Measurements from ENCODE around the gene TCF4. TPM values are rescaled to one million over a fixed set of nuclear protein-coding genes. Genes with fewer than 3 reads are reported as not detected.

Gene TCF4
- polyA plus RNA-seq, 1 of the 3 experiments (the other 2 are of a cell fraction): 39.1 TPM

DNA sequence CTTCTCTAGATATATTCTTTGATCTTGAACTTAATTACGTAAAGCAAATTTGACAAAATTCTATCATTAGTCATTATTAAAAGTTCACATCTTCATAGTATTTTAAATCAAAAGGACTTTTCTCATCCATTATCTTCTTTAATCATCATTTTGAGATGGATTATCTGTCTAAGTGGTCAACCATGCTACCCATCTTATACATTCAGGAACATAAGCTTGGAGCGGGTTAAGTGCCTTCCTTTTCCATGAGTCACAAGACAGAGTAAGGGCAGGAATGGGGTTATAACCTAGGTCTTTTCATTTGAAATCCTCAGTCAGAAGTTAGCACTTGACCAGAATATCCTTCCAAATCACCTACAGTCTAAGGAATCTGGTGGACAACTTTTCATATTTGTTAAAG, 297.1 kb downstream of the TCF4 start (continued):
- TF ChIP-seq REST (IDR thresholded peaks at IDR 0.05; ENCODE audit: low read depth, low read length) (no peak), FOXM1 (IDR thresholded peaks at IDR 0.05; ENCODE audit: low read depth) (peak; percentile 90), TCF12 (IDR thresholded peaks at IDR 0.05) (peak; percentile 91), FOSL2 (IDR thresholded peaks at IDR 0.05; ENCODE audit: borderline replicate concordance, low read depth) (peak; percentile 83; the same call in 1 of the 2 replicates), SMC3 (IDR thresholded peaks at IDR 0.05; ENCODE audit: low read depth, low read length) (no peak), EP300 (IDR thresholded peaks at IDR 0.05; ENCODE audit: borderline replicate concordance in 1 of 2, low read depth in 1 of 2, low read length in 1 of 2) (peak in 1 of 2 experiments; percentile 89; a peak in 3 of 4 replicates), RFX5 (IDR thresholded peaks at IDR 0.05; ENCODE audit: low read length) (no peak), RCOR1 (IDR thresholded peaks at IDR 0.05; ENCODE audit: low read length) (no peak), JUND (IDR thresholded peaks at IDR 0.05) (peak; percentile 93), YY1 (IDR thresholded peaks at IDR 0.05; ENCODE audit: low read depth) (peak; percentile 34; the same call in 1 of the 2 replicates)
- TF ChIP-seq, protein P1, sequence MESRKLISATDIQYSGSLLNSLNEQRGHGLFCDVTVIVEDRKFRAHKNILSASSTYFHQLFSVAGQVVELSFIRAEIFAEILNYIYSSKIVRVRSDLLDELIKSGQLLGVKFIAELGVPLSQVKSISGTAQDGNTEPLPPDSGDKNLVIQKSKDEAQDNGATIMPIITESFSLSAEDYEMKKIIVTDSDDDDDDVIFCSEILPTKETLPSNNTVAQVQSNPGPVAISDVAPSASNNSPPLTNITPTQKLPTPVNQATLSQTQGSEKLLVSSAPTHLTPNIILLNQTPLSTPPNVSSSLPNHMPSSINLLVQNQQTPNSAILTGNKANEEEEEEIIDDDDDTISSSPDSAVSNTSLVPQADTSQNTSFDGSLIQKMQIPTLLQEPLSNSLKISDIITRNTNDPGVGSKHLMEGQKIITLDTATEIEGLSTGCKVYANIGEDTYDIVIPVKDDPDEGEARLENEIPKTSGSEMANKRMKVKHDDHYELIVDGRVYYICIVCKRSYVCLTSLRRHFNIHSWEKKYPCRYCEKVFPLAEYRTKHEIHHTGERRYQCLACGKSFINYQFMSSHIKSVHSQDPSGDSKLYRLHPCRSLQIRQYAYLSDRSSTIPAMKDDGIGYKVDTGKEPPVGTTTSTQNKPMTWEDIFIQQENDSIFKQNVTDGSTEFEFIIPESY (IDR thresholded peaks at IDR 0.05; ENCODE audit: borderline replicate concordance, low read depth): peak; percentile 19; the same call in 1 of the 2 replicates
- TF ChIP-seq, protein P2, sequence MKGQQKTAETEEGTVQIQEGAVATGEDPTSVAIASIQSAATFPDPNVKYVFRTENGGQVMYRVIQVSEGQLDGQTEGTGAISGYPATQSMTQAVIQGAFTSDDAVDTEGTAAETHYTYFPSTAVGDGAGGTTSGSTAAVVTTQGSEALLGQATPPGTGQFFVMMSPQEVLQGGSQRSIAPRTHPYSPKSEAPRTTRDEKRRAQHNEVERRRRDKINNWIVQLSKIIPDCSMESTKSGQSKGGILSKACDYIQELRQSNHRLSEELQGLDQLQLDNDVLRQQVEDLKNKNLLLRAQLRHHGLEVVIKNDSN (IDR thresholded peaks at IDR 0.05; ENCODE audit: borderline replicate concordance, low read depth): no peak

DNA sequence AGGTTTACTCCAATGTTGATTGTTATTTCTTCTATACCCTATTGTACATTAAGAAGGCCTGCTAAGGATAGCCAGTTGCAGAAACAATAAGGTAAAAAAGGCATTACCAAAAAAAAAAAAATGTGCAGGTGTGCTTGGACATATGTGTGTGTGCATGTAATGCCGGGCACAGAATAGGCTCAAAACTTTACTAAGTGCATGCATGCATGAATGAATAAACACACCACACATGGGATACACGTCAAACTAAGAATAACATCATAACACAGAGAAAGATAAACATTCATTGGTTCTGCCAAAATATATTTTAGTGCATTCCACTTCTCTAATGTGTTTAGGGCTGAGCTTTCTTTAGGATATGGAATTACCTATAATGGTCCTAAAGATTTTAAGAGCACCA, 298.2 kb downstream of the TCF4 start:
- H3K4me3 ChIP-seq (ENCODE audit: low read depth in 2 of 2, low read length in 1 of 2): no peak overlapping the region
- CTCF ChIA-PET: interaction anchor here (0.9 to 1.4 kb wide), 3 partner anchors 12 to 52 kb away, joined by 3 read pairs; no protein-coding TSS in a partner anchor

More for the DNA sequence above, 298.2 kb downstream of the TCF4 start:
- WGBS (ENCODE audit: low lambda C conversion rate): 77% methylated on average over 2 of the region's 2 CpGs
- TF ChIP-seq, protein P3, sequence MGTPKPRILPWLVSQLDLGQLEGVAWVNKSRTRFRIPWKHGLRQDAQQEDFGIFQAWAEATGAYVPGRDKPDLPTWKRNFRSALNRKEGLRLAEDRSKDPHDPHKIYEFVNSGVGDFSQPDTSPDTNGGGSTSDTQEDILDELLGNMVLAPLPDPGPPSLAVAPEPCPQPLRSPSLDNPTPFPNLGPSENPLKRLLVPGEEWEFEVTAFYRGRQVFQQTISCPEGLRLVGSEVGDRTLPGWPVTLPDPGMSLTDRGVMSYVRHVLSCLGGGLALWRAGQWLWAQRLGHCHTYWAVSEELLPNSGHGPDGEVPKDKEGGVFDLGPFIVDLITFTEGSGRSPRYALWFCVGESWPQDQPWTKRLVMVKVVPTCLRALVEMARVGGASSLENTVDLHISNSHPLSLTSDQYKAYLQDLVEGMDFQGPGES (IDR thresholded peaks at IDR 0.05; ENCODE audit: low read depth, low read length): no peak
- TF ChIP-seq POLR2AphosphoS5 (IDR thresholded peaks at IDR 0.05; ENCODE audit: low read depth, low read length) (no peak), RXRA (IDR thresholded peaks at IDR 0.05; ENCODE audit: borderline replicate concordance, low read depth) (no peak), JUND (IDR thresholded peaks at IDR 0.05) (no peak), TCF12 (IDR thresholded peaks at IDR 0.05) (no peak), RFX5 (IDR thresholded peaks at IDR 0.05; ENCODE audit: low read length) (no peak), MXI1 (IDR thresholded peaks at IDR 0.05; ENCODE audit: low read depth, low read length) (no peak), FOSL2 (IDR thresholded peaks at IDR 0.05; ENCODE audit: borderline replicate concordance, low read depth) (no peak), FOXM1 (IDR thresholded peaks at IDR 0.05; ENCODE audit: low read depth) (no peak)
- H3K9ac ChIP-seq: no peak overlapping the region
- H3K4me2 ChIP-seq: peak overlapping the region; percentile 28; the same call in 1 of the 2 replicates
- H4K20me1 ChIP-seq (ENCODE audit: insufficient read depth): no peaks in the 10 kb centered on the region
- peaks cover 91% of the 10 kb centered on the region for H3K79me2 ChIP-seq (ENCODE audit: insufficient read depth)
- H3K4me1 ChIP-seq (ENCODE audit: control insufficient read depth in 1 of 2, insufficient read depth in 2 of 2, low read depth in 1 of 2, low read length in 1 of 2): peaks cover 21 to 66% of the 10 kb centered on the region in 2 experiments
- H3K9me2 ChIP-seq: no peaks in the 10 kb centered on the region
- no peaks in the 10 kb centered on the region for H3K27me3 ChIP-seq (ENCODE audit: insufficient read depth)
- peaks cover 6 to 10% of the 10 kb centered on the region in 2 experiments for H3K36me3 ChIP-seq (replicated peaks in 1 of 2; ENCODE audit: control insufficient read depth in 1 of 2, insufficient read depth in 2 of 2, low read length in 1 of 2)
- peak overlapping the region; percentile 80 to 82; a peak in 3 of 4 replicates for H3K27ac ChIP-seq (ENCODE audit: low read depth in 2 of 2, low read length in 1 of 2)
- no peak overlapping the region for H2AFZ ChIP-seq (ENCODE audit: low read depth)
- H3F3A ChIP-seq (replicated peaks; ENCODE audit: insufficient read depth): peaks cover 26% of the 10 kb centered on the region
- no peak for DNase-seq
- H3K9me3 ChIP-seq: no peaks in the 10 kb centered on the region
- POLR2A ChIA-PET: no interaction called here
